HG03565 (cell line): Measurements from ENCODE around the gene GNAZ.

Experiments used
- ATAC-seq: cut with Tn5 transposase; IDR thresholded peaks from one replicate; pipeline ENCODE4 v1.9.1; 2021; ENCODE audit warnings: mild to moderate bottlenecking, moderate library complexity; ENCODE audit not compliant: unreplicated experiment

The GNAZ gene

GRCh38 chr22:23117891-23118646, 47.8 kb downstream of the GNAZ start:
- no peak for ATAC-seq

- ATAC-seq, result no peak
Measured at GRCh38 chr22:23118647-23119493, 48.6 kb downstream of the GNAZ start.

- ATAC-seq, result no peak
Measured at GRCh38 chr22:23119494-23120414, 49.4 kb downstream of the GNAZ start.

GRCh38 chr22:23120415-23120899, 50.1 kb downstream of the GNAZ start:
- no peak for ATAC-seq

GRCh38 chr22:23121000-23121421, 50.7 kb downstream of the GNAZ start:
- no peak for ATAC-seq

- ATAC-seq, result no peak
Measured at GRCh38 chr22:23121424-23121823, 51.1 kb downstream of the GNAZ start.

- no peak for ATAC-seq
Measured at GRCh38 chr22:23122216-23122957, 52.1 kb downstream of the GNAZ start.

GRCh38 chr22:23122992-23123803, 52.9 kb downstream of the GNAZ start:
- no peak for ATAC-seq

- ATAC-seq, result no peak
Measured at GRCh38 chr22:23123804-23124254, 53.5 kb downstream of the GNAZ start.

- no peak for ATAC-seq
Measured at GRCh38 chr22:23124611-23125511, 54.5 kb downstream of the GNAZ start.

GRCh38 chr22:23125512-23126103, 55.3 kb downstream of the GNAZ start:
- no peak for ATAC-seq

- ATAC-seq, result no peak
Measured at GRCh38 chr22:23126165-23127054, 56.1 kb downstream of the GNAZ start.

GRCh38 chr22:23127055-23127756, 56.9 kb downstream of the GNAZ start:
- no peak for ATAC-seq

- no peak for ATAC-seq
Measured at GRCh38 chr22:23127788-23128187, 57.5 kb downstream of the GNAZ start.

GRCh38 chr22:23128269-23129108, 58.2 kb downstream of the GNAZ start:
- ATAC-seq, result no peak
